Fibroblast of lung (primary cell): ENCODE results near the gene ITGB4. TPM values are rescaled to one million over a fixed set of nuclear protein-coding genes. Genes with fewer than 3 reads are reported as not detected.

Source experiments
- DNase-seq, 2 donors: peaks; one replicate each; pipeline versions ENCODE4 v3.0.0 to v3.0.0-alpha.2; 2010; ENCODE audit warnings: low read depth in 2 of 2
- H2AFZ ChIP-seq: 2 replicates; pipeline ENCODE4 v1.5.1; 2012; ENCODE audit warnings: low read length, control low read depth, inconsistent platforms
- H3K27ac ChIP-seq: 2 replicates; pipeline ENCODE4 v1.5.1; 2011; ENCODE audit warnings: low read length, control low read depth; ENCODE audit not compliant: insufficient read depth
- H3K27me3 ChIP-seq: 2 replicates; pipeline ENCODE4 v1.5.1; 2011; ENCODE audit warnings: mild to moderate bottlenecking, low read length; ENCODE audit not compliant: control insufficient read depth, insufficient read depth
- H3K36me3 ChIP-seq: 2 replicates; pipeline ENCODE4 v1.5.1; 2011; ENCODE audit warnings: low read length; ENCODE audit not compliant: control insufficient read depth, insufficient read depth
- H3K4me1 ChIP-seq: 2 replicates; pipeline ENCODE4 v1.5.1; 2011; ENCODE audit warnings: low read length; ENCODE audit not compliant: control insufficient read depth, insufficient read depth; ENCODE audit errors: extremely low read depth
- H3K4me2 ChIP-seq: 2 replicates; pipeline ENCODE4 v1.5.1; 2011; ENCODE audit warnings: low read length, control low read depth; ENCODE audit not compliant: insufficient read depth; ENCODE audit errors: extremely low read depth
- H3K4me3 ChIP-seq, 4 experiments: fragments of 200-600 bp in 1 of 4; sonication (generic) in 1 of 4; replicated peaks in 1 of 4; 2 replicates each; pipeline ENCODE4 v1.5.1; 2011 to 2016; ENCODE audit warnings: low read length in 4 of 4, low read depth in 3 of 4, mild to moderate bottlenecking in 3 of 4, control low read depth in 2 of 4, inconsistent platforms in 1 of 4, mixed read lengths in 1 of 4; ENCODE audit not compliant: insufficient read depth in 1 of 4; ENCODE audit errors: control extremely low read depth in 1 of 4
- H3K79me2 ChIP-seq: 2 replicates; pipeline ENCODE4 v1.5.1; 2012; ENCODE audit warnings: mild to moderate bottlenecking, low read length, inconsistent platforms; ENCODE audit not compliant: control insufficient read depth, insufficient read depth
- H3K9ac ChIP-seq: 2 replicates; pipeline ENCODE4 v1.5.1; 2011; ENCODE audit warnings: mild to moderate bottlenecking, low read length, control low read depth; ENCODE audit not compliant: insufficient read depth
- H3K9me3 ChIP-seq: 2 replicates; pipeline ENCODE4 v1.5.1; 2012; ENCODE audit warnings: low read depth, low read length; ENCODE audit not compliant: control insufficient read depth, insufficient read depth
- H4K20me1 ChIP-seq: 2 replicates; pipeline ENCODE4 v1.5.1; 2011; ENCODE audit warnings: low read length; ENCODE audit not compliant: control insufficient read depth, insufficient read depth; ENCODE audit errors: extremely low read depth
- CTCF ChIP-seq, 2 donors: IDR thresholded peaks in 1 of 2; conservative IDR thresholded peaks in 1 of 2; 1 replicate in 1 of 2; 2 replicates in 1 of 2; pipeline ENCODE4 v1.5.1; 2011 to 2012; ENCODE audit warnings: low read length in 2 of 2, control low read depth in 1 of 2, inconsistent platforms in 1 of 2, low read depth in 1 of 2, mild to moderate bottlenecking in 1 of 2
- EZH2 ChIP-seq: IDR thresholded peaks from 2 replicates; pipeline ENCODE4 v1.5.1; 2012; ENCODE audit warnings: low read length, control low read depth, mild to moderate bottlenecking; ENCODE audit errors: missing control alignments
- polyA plus RNA-seq, 2 donors: library from polyadenylated mRNA; depleted of rRNA in 1 of 2; stranded (reverse) in 1 of 2; unstranded in 1 of 2; fragments of >200 nt; gene quantifications; 2 replicates each; pipeline ENCODE4 v1.2.1, GENCODE V29; 2011 to 2012; ENCODE audit warnings: missing spikeins in 1 of 2
- total RNA-seq: library from RNA; depleted of rRNA; stranded (reverse); fragments of >200 nt; gene quantifications from 2 replicates; pipeline ENCODE4 v1.2.1, GENCODE V29; 2014

ITGB4 gene
- total and polyA plus RNA-seq, 2 donors (not counting 1 experiment from before 2014, with no cell fraction given), result 0.17 TPM

GRCh38 chr17:75756451-75757085 is 35.3 kb downstream of the ITGB4 start:
- no peak overlapping the region for H2AFZ ChIP-seq
- no peak overlapping the region for H3K9ac ChIP-seq
- no peaks in the 10 kb centered on the region for H3K9me3 ChIP-seq
- no peaks in the 10 kb centered on the region for H4K20me1 ChIP-seq
- H3K27ac ChIP-seq, result no peak overlapping the region
- no peaks in the 10 kb centered on the region for H3K36me3 ChIP-seq
- no peaks in the 10 kb centered on the region for H3K27me3 ChIP-seq
- H3K4me1 ChIP-seq, result no peaks in the 10 kb centered on the region
- DNase-seq, result no peak
- H3K4me3 ChIP-seq, result no peak overlapping the region
- TF ChIP-seq CTCF (conservative IDR thresholded peaks at IDR 0.05 in 1 of 2, IDR thresholded peaks at IDR 0.05 in 1 of 2; ENCODE audit: low read depth in 1 of 2, low read length in 2 of 2) (no peak), EZH2 (no peak)
- H3K4me2 ChIP-seq, result no peak overlapping the region
- no peaks in the 10 kb centered on the region for H3K79me2 ChIP-seq

GRCh38 chr17:75757086-75757681 is 35.9 kb downstream of the ITGB4 start:
- no peak for TF ChIP-seq EZH2
- TF ChIP-seq CTCF (conservative IDR thresholded peaks at IDR 0.05 in 1 of 2, IDR thresholded peaks at IDR 0.05 in 1 of 2; ENCODE audit: low read depth in 1 of 2, low read length in 2 of 2), result no peak
- no peak overlapping the region for H3K4me3 ChIP-seq
- H3K4me1 ChIP-seq, result no peaks in the 10 kb centered on the region
- no peaks in the 10 kb centered on the region for H3K36me3 ChIP-seq
- no peak overlapping the region for H2AFZ ChIP-seq
- H3K79me2 ChIP-seq, result no peaks in the 10 kb centered on the region
- H3K9ac ChIP-seq, result no peak overlapping the region
- H3K9me3 ChIP-seq, result no peaks in the 10 kb centered on the region
- H4K20me1 ChIP-seq, result no peaks in the 10 kb centered on the region
- H3K27me3 ChIP-seq, result no peaks in the 10 kb centered on the region
- H3K27ac ChIP-seq, result no peak overlapping the region
- no peak overlapping the region for H3K4me2 ChIP-seq
- no peak for DNase-seq

GRCh38 chr17:75758131-75758905 is 37.1 kb downstream of the ITGB4 start:
- H3K9me3 ChIP-seq, result no peaks in the 10 kb centered on the region
- no peaks in the 10 kb centered on the region for H4K20me1 ChIP-seq
- H3K27me3 ChIP-seq, result no peaks in the 10 kb centered on the region
- H3K79me2 ChIP-seq, result no peaks in the 10 kb centered on the region
- H3K9ac ChIP-seq, result no peak overlapping the region
- H3K4me2 ChIP-seq, result no peak overlapping the region
- H3K4me3 ChIP-seq, result no peak overlapping the region
- DNase-seq, result no peak
- H3K4me1 ChIP-seq, result no peaks in the 10 kb centered on the region
- no peaks in the 10 kb centered on the region for H3K36me3 ChIP-seq
- no peak overlapping the region for H2AFZ ChIP-seq
- no peak for TF ChIP-seq EZH2
- peak in 1 of 2 donors; percentile 14 for TF ChIP-seq CTCF (conservative IDR thresholded peaks at IDR 0.05 in 1 of 2, IDR thresholded peaks at IDR 0.05 in 1 of 2; ENCODE audit: low read depth in 1 of 2, low read length in 2 of 2)
- H3K27ac ChIP-seq, result no peak overlapping the region
